ENCODE results near the gene CAPSL. TPM values are rescaled to one million over a fixed set of nuclear protein-coding genes. Genes with fewer than 3 reads are reported as not detected.

Gene CAPSL
- total and polyA plus RNA-seq, 2 of the 8 experiments (the other 6 are each of a cell fraction or from before 2014, with no cell fraction given): not detected

DNA sequence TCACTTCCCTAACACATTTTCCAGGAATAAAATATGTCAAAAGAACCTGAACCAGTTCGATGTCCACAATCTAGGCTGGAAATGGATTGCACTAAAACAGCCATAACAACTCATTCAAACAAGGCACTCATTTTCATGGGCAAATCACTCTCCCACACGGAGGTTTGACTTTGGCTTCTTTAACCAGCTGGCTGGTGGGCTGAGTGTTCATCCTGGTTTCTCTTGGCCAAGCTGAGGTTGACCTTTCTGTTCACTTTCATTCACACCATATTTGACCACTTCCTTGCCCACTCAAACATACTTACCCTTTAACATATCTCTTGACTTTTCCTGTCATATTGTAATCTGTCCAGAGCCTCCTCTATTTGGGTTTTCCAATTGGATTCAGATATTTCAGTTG is 76.3 kb downstream of the CAPSL start (continued):
- no peak for TF ChIP-seq KDM5A (IDR thresholded peaks at IDR 0.05; ENCODE audit: low read length)
- no peak for TF ChIP-seq POLR2A (IDR thresholded peaks at IDR 0.05; ENCODE audit: control extremely low read depth in 1 of 2, low read depth in 2 of 2, low read length in 2 of 2)
- no peak for TF ChIP-seq TCF12 (IDR thresholded peaks at IDR 0.05; ENCODE audit: low read depth, low read length)
